Head of caudate nucleus (tissue), 42 donors: ENCODE measurements around the gene CENPH.
"Not testable (repeated sequence)": the region's sequence is repeated elsewhere in the genome, so short reads cannot be mapped to it uniquely, and the experiment has no call there.

ENCODE experiments used
- DNase-seq, 42 donors: peaks; one replicate each; pipeline versions ENCODE4 v3.0.0 to v3.0.0-alpha.2; 2020 to 2021; ENCODE audit warnings: mixed read lengths in 7 of 42
- intact Hi-C: fragments of 100-400 bp; cut with DNase I; formaldehyde crosslinking; loops from one replicate; pipeline ENCODE4 v1.15.0; 2022

The CENPH gene, protein sequence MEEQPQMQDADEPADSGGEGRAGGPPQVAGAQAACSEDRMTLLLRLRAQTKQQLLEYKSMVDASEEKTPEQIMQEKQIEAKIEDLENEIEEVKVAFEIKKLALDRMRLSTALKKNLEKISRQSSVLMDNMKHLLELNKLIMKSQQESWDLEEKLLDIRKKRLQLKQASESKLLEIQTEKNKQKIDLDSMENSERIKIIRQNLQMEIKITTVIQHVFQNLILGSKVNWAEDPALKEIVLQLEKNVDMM

DNA sequence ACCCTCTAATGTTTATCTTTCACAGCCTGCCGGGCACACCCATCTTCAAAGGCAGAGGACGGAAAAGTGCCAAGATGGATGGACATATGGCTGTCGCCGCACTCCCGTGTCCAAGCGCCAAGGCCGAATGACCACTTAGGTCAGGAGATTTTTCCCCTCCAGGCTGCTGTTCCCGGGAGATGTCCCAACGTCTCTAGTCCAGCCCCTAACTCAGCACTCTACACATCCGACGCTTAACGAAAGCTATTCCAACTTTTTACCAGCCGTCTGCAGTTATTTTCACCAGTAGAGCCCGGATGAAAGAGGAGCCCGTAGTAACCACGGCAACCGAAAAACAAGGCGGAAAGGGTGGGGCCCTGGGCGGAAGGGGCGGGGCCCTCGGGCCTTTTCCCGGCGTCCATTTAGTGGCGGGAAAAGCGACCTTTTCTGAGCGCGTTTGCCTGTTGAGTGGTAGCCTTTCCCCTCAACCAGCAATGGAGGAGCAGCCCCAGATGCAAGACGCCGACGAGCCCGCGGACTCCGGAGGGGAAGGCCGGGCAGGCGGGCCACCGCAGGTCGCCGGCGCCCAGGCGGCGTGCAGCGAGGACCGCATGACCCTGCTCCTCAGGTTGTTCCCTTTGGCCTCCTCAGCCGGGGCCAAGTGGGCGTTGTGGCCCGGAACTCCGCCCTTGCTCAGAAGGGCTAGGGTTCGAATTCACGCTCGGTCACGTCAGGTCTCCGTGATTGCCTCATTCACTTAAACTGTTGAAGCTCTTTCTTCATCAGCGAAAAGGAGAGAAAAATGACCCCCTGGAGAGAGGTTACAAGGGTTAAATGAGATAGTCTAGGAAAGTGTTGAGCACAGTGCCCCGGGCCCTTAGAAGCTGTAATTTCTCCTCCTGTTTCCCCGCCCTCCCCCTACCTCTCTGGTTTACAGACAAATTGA, at the start of gene CENPH:
Gene CENPH, plus strand, starts transcription at position 422 of the 925 bp plus-strand sequence. Its CDS starts 52 bp downstream, at position 474.
- intact Hi-C loops: no loop called here
- DNase-seq: peak; percentile 84 to 96 (median 90)

DNA sequence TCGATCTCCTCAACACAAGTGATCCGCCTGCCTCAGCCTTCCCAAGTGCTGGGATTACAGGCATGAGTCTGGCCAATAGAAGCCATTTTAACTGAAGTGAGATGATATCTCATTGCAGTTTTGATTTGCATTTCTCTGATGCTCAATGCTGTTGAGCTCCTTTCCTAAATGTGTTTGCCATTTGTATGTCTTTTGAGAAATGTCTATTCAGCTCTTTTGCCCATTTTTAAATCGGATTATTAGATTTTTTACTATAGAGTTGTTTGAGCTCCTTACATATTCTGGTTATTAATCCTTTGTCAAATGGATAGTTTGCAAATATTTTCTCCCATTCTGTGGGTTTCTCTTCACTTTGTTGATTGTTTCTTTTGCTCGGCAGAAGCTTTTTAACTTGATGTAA, 49.1 kb upstream of the CENPH start:
- DNase-seq, intact Hi-C loops: not testable (repeated sequence)

DNA sequence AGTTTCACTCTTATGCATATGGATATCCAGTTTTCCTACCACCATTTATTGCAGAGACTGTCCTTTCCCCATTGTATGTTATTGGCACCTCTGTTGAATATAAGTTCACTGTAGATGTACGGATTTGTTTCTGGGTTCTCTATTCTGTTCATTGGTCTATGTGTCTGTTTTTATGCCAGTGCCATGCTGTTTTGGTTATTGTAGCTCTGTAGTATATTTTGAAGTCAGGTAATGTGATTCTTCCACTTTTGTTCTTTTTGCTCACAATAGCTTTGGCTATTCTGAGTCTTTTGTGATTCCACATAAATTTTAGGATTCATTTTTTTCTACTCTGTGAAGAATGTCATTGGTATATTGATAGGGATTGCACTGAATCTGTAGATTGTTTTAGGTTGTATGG, 48.6 kb upstream of the CENPH start:
- intact Hi-C loops: no loop called here

DNA sequence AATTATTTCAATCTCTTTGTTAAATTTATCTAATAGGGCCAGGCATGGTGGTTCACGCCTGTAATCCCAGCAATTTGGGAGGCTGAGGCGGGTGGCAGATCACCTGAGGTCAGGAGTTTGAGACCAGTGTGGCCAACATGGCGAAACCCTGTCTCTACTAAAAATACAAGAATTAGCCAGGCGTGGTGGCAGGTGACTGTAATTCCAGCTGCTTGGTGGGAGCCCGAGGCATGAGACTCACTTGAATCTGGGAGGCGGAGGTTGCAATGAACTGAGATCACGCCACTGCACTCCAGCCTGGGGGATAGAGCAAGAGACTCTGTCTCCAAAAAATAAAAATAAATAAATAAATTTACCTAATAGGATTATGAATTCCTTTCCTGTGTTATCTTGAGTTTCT, 40.8 kb upstream of the CENPH start:
- DNase-seq, intact Hi-C loops: not testable (repeated sequence)

More for the DNA sequence above, 48.6 kb upstream of the CENPH start:
- DNase-seq: no peak

DNA sequence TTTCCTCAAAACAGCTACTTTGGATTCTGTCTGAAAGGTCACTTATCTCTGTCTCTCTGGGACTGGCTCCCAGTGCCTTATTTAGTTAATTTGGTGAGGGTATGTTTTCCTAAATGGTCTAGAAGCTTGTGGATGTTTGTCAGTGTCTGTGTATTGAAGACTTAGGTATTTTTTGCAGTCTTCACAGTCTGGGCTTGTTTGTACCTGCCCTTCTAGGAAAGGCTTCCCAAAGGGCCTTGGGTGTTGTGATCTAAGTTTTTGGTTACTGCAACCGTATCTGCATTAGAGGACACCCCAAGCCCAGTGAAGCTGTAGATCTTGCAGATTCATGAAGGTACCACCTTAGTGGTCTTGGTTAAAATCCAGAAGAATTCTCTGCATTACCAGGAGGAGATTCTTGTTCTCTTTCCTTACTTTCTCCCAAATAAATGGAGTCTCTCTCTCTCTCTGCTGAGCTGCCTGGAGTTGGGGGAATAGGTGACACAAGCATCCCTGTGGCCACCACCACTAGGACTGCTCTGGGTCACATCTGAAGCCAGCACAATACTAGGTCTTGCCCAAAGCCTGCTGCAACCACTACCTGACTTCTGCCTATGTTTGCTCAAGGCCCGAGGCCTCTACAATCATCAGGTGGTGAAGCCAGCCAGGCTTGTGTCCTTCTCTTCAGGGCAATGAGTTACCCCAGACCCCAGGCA, 40.3 kb upstream of the CENPH start:
- no peak for DNase-seq
- intact Hi-C loops: no loop called here

DNA sequence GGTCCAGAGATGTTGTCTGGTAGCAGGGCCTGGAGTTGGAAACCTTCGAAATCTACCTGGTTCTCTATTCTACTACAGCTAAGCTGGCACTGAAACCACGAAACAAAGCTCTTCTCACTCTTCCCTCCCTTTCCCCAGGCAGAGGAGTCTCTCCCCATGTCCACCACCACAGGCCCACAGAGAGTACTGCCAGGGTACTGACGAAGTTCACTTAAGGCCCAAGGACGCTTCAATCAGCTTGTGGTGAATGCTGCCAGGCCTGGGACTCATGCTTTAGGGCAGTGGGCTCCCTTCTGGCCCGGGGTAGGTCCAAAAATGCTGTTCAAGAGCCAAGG, 39.7 kb upstream of the CENPH start:
- intact Hi-C loops: no loop called here
- no peak for DNase-seq

DNA sequence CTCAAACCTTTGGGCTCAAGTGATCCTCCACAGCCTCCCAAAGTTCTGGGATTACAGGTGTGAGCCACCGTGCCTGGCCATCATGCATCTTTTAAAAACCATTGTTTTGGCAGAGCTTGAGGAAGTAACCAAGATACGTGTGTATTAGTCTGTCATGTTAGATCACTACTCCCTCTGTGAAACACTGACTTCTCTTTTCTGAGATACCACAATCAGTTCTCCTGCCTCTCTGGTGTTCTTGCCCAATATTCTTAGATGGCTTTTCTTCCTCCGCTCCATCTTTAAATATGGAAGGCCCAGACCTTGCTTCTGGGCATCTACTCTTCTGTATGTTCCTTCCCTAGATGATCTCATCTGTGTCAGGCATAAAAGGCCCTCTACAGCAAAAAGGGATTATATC, 36.7 kb upstream of the CENPH start:
- no peak for DNase-seq
- intact Hi-C loops: no loop called here

DNA sequence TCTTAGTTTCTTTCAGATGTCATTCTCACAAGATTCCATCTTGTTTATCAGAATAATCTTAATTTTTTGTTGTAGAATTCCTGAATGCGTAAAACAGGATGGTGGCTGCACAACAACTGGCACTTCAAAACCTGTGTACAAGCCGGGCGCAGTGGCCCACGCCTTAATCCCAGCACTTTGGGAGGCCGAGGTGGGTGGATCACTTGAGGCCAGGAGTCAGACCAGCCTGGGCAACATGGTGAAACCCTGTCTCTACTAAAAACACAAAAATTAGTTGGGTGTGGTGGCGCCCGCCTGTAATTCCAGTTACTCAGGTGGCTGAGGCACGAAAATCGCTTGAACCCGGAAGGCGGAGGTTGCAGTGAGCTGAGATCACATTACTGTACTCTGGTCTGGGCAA, 32.9 kb upstream of the CENPH start:
- DNase-seq: no peak
- intact Hi-C loops: no loop called here

DNA sequence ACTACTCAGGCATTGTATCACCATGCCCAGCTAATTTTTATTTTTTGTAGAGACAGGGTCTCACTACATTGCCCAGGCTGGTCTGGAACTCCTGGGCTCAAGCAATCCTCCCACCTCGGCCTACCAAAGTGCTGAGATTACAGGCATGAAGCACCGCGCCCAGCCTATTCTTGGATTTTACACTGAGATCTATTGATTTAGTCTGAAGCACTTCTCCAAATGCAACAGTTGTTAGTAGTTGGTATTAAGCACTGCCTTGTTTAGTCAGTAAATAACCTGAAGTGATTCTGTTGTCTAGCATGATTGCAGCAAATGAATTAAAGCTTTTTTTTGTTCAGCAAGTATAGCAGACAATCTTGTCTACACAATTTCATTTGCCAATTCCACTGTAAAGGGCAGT, 31.3 kb upstream of the CENPH start:
- intact Hi-C loops: no loop called here
- no peak for DNase-seq

DNA sequence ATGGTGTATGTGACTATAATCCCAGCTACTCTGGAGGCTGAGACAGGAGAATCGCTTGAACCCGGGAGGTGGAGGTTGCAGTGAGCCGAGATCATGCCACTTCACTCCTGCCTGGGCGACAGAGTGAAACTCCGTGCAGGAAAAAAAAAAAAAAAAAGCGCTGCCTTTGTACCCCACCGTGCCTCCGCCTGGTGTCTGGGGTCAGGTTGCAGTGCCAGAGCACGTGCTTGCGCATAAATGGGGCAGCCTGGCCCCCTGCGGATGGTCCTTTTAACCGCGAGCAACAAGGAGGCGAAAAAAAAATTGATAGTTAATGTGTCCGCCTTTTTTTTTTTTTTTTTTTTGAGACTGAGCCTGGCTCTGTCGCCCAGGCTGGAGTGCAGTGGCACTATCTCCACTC, 28.7 kb upstream of the CENPH start:
- DNase-seq: no peak
- intact Hi-C loops: no loop called here

DNA sequence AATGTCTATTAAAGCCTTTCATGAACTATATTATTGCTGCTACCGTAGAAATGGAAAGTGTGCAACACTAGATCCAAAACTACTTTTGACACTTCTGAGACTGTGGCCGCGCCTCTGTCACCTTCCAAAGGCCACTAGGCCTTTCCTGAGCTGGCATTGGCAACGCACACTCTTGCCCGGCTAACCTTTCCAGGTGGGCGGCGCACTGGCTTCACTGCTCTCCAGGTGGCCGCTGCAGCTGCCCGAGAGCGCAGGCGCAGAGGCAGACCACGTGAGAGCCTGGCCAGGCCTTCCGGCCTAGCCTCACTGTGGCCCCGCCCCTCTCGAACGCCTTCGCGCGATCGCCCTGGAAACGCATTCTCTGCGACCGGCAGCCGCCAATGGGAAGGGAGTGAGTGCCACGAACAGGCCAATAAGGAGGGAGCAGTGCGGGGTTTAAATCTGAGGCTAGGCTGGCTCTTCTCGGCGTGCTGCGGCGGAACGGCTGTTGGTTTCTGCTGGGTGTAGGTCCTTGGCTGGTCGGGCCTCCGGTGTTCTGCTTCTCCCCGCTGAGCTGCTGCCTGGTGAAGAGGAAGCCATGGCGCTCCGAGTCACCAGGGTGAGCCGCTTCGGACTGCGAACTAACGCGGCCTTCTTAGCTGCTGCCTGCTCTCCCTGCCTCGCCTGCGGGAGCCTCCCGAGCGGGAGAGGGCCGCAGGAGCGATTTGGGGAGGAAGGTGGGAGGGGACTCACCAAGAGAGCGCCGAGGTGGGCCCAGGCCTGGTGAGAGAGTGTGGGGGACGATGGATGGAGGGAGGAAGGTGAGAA, 22.5 kb upstream of the CENPH start, which contains the start of gene CCNB1:
Gene CCNB1, plus strand, starts transcription at position 465 of the 807 bp plus-strand sequence. Its CDS starts 113 bp downstream, at position 578.
- DNase-seq: peak; percentile 97 to 100 (median 99)
- intact Hi-C loops: loop anchor here (5.0 kb wide), 1 partner anchor 65 kb away; the partner anchor contains the start of gene CDK7

DNA sequence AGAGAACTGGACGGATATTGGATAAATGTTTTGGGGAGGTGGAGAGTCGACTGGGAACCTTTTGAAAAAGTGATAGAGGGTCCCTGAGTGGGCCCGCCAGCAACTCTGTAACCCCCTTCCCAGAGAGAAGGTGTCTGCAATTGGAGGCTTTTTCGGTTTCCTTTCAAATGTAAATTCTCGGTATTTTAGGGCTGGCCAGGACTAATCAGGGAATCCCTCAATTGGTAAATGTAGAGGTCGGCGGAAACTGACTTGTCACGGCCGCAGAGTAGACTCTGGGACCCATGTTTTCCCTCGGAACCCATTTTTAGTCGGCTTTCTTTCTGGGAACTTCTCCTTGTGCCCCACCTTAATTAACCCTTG, 21.9 kb upstream of the CENPH start:
- no peak for DNase-seq
- intact Hi-C loops: loop anchor here (5.0 kb wide), 1 partner anchor 65 kb away; the partner anchor contains the start of gene CDK7

DNA sequence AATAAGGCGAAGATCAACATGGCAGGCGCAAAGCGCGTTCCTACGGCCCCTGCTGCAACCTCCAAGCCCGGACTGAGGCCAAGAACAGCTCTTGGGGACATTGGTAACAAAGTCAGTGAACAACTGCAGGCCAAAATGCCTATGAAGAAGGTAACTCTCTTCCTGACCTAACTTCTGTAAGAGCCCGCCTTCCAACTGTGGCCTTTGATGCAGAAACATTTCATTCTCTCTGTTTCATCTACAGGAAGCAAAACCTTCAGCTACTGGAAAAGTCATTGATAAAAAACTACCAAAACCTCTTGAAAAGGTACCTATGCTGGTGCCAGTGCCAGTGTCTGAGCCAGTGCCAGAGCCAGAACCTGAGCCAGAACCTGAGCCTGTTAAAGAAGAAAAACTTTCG, 21.5 kb upstream of the CENPH start:
- no peak for DNase-seq
- intact Hi-C loops: loop anchor here (5.0 kb wide), 1 partner anchor 64 kb away; the partner anchor contains the start of gene CDK7

DNA sequence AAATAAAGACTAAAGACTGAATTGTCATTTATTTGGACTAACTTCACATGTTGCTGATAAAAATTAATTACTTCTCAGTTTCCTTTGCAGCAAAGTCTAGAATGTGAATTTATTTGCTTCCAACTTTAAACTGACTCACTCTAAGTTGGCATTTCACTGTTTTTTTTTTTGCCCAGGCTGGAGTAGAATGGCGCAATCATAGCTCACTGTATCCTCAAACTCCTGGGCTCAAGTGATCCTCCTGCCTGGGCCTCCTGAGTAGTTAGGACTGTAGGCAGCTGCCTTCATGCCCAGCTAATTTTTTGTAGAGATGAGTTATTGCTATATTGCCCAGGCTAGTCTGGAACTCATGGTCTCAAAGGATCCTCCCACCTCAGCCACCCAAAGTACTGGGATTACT, 18.9 kb upstream of the CENPH start:
- intact Hi-C loops: no loop called here
- DNase-seq: no peak

DNA sequence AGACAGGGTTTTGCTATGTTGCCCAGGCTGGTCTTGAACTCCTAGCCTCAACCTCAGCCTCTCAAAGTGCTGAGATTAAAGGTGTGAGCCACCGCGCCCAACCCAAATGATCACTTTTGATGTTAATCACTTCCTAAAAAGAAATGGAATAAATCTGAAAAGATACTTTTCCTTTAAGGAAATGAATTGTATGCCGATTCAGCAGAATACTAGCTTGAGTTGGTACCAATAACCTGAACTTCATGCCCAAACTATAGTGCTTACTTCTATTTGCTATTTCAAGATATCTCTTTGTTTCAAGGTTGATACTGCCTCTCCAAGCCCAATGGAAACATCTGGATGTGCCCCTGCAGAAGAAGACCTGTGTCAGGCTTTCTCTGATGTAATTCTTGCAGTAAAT, 18.4 kb upstream of the CENPH start:
- intact Hi-C loops: no loop called here
- DNase-seq: no peak

DNA sequence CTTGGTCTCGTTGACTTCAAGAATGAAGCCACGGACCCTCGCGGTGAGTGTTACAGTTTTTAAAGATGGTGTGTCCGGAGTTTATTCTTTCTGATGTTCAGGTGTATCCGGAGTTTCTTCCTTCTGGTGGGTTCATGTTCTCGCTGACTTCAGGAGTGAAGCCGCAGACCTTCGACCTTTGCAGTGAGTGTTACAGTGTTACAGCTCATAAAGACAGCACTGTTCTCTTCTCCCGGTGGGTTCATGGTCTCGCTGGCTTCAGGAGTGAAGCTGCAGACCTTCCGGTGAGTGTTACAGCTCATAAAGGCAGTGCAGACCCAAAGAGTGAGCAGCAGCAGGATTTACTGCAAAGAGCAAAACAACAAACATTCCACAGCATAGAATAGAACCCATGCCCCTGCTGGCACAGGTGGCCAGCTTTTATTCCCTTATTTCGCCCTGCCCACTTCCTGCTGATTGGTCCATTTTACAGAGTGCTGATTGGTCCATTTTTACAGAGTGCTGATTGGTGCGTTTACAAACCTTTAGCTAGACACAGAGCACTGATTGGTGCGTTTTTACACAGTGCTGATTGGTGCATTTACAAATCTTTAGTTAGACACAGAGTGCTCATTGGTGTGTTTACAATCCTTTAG, 7.6 kb upstream of the CENPH start:
- DNase-seq, intact Hi-C loops: not testable (repeated sequence)

DNA sequence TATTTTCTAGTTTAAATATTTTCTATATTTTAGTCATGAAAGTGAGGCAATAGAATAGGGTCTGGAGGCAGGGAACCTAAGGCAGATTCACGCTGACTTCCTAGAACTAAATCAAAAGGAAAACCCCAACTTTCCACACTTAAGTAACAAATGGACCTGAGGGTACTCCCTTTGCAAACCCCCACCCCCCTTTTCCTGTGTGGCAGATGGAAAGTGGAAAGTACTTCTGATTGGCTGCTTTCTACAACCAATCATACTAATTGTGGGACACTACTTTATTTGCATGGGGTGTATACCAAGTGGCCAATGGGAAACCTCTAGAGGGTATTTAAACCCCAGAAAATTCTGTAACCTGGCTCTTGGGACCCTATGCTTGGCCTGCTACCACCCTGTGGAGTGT, 4.8 kb upstream of the CENPH start:
- intact Hi-C loops: no loop called here
- no peak for DNase-seq

DNA sequence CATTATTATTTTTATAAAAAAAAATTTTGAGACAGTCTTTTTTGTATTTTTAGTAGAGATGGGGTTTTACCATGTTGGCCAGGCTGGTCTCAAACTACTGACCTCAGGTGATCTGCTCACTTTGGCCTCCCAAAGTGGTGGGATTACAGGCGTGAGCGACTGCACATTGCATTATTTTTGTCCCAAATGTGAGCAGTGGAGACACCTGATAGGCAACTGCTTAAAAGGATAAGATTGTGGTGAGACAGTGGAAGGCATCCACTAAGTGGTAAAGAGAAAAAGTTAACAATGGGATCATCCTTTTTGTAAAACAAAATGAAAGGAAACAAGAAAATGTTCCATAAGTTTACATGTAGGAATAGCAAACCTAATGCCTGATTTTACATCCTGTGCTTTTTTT, 2.0 kb upstream of the CENPH start:
- intact Hi-C loops: no loop called here
- no peak for DNase-seq

DNA sequence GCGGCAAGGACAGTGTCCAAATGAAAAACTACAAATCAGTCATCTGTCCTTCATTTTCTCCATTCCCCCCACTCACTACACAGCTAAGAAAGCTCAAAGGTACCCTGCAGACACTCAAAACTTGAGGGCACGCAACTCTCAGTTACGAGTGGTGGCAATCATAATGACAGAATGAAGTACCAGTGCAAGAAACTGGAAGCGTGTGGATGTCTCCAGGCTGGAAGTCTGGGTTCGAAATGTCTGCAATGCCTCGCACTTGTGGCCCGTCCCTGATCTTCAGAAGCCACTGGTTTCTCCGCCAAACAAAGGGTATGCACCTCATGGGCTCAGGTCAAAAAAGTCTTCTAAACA, 597 bp upstream of the CENPH start:
- DNase-seq: peak in 1 of 42 donors; percentile 15
- intact Hi-C loops: no loop called here
